ENCODE results near the gene TASP1. TPM values are rescaled to one million over a fixed set of nuclear protein-coding genes. Genes with fewer than 3 reads are reported as not detected.

The TASP1 gene
- total RNA-seq, 2 experiments from 2014 or later, result 6.3 to 6.7 TPM

DNA sequence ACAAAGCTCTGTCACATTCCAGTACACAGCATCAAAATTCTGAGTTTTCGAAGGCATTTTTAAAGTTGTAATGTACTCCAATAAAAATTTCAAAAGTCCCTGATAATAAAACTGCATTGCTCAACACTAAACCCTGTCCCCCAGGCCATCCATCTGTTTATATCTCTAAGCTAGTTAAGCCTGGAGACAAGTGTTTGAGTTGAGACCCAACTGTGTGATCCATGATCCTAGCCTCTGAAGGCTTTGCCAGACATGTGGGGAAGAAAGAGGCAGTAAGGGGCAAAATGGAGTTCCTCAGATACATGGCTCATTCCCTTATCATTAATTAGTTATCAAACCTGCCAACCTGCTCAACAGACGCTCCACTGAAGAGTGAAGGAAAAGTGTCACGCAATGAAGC, 219.3 kb downstream of the TASP1 start:
- intact Hi-C loops (cut with micrococcal nuclease), result no loop called here
- Mint-ChIP-seq H3K36me3 (ENCODE audit: low read depth) (peaks cover 21% of the 10 kb centered on the region), H3K27me3 (ENCODE audit: low read depth) (no peaks in the 10 kb centered on the region), H3K27ac (no peak overlapping the region), H3K4me3 (no peak overlapping the region), H3K9me3 (no peaks in the 10 kb centered on the region), H3K4me1 (ENCODE audit: low read depth) (no peaks in the 10 kb centered on the region)
- CTCF ChIA-PET, result no interaction called here
- no peak for DNase-seq

DNA sequence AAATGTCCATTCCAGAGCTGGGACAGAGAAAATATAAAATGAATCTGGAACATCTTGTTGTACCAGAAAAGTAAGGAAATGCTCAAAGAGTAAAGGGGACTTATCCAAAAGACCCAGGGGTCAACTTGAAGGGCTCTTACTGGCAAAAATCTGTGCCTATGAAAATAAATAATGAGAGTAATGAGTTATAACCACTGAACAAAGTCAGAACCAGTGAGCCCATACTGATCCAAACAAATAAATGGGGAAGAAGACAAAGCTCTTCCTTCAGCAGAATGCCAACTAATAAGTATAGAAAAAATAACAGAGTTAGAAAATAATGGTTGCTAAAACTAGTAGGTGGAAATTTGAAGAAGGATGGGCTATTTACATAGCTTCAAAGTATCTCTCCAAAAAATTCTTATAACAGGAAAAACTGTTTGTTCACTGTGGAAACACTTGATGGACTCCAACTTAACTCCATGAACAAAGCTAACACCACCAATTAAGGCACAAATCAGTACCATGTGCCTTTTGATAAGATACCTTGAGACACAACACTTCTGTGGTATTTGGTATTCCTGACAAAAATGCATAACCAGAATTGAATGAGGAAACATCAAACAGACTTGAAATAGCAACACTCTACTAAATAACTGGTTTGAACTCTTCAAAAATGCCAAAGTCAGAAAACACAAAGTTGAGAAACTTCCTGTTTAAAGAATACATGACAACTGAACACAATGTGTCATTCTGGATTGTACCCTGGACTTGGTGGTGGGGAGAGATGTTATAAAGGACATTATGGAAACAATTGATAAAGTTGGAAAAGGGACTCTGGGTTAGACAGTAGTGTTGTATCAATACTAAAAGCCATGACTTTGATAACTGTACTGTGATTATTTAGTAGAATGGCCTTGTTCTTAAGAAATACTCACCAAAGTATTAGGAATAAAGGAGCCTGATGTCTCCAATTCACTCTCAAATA, 220.2 kb downstream of the TASP1 start:
- intact Hi-C loops (cut with micrococcal nuclease), result no loop called here
- H3K4me3 Mint-ChIP-seq, result no peak overlapping the region
- no peaks in the 10 kb centered on the region for H3K9me3 Mint-ChIP-seq
- no peaks in the 10 kb centered on the region for H3K27me3 Mint-ChIP-seq (ENCODE audit: low read depth)
- no peak overlapping the region for H3K27ac Mint-ChIP-seq
- no peak for DNase-seq
- H3K4me1 Mint-ChIP-seq (ENCODE audit: low read depth), result no peaks in the 10 kb centered on the region
- CTCF ChIA-PET, result no interaction called here
- peaks cover 22% of the 10 kb centered on the region for H3K36me3 Mint-ChIP-seq (ENCODE audit: low read depth)

DNA sequence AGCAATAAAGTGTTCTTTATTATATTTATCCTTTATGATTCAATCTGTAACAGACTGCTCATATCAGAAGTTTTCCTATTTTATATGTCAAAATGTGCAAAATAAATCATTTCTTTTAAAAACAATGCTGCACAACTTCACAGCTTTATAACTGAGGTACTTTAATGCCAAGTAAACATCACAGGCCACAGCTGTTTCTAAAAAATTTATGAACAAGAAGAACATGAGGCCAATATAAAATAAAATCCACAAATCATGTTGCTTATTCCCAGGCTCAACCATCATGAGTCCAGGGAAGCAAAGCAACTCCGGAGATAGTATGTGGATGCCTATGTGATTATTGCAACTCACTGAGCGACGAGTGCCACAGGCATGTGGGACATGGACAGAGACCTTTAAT, 222.2 kb downstream of the TASP1 start:
- no peak overlapping the region for H3K27ac Mint-ChIP-seq
- CTCF ChIA-PET, result no interaction called here
- H3K36me3 Mint-ChIP-seq (ENCODE audit: low read depth), result peaks cover 25% of the 10 kb centered on the region
- DNase-seq, result no peak
- no peaks in the 10 kb centered on the region for H3K27me3 Mint-ChIP-seq (ENCODE audit: low read depth)
- no peak overlapping the region for H3K4me3 Mint-ChIP-seq
- intact Hi-C loops (cut with micrococcal nuclease), result no loop called here
- H3K4me1 Mint-ChIP-seq (ENCODE audit: low read depth), result no peaks in the 10 kb centered on the region
- H3K9me3 Mint-ChIP-seq, result no peaks in the 10 kb centered on the region

DNA sequence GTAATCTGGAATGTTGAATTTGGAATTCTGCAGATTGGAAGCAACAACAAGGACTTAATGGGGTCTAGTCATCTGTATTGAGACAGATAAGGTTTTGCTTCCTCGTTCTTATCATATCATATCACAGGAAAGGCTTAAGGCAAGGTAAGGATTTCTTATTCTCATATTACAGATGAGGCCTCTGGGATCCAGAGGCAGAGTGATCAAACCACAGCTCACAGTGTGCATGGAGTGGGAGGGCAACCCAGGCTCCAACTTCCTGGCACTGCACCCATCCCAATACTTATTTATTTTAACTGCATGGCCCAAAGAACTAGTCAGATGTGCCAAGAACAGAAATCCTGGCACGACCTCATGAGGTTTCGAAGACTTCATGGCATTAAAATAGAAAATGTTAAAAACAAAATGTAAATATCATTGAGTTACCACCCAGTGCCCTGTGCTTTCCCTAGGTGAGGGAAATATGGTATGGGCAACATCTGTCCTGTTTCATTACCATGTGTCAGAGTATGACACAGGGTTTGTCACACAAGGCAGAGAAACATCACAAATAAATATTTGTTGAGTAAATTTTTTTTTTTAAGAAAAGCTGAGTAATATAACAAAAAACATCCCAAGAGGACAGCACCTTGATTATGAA, 225.8 kb downstream of the TASP1 start:
- Mint-ChIP-seq H3K27ac (no peak overlapping the region), H3K4me3 (no peak overlapping the region), H3K36me3 (ENCODE audit: low read depth) (peaks cover 28% of the 10 kb centered on the region), H3K27me3 (ENCODE audit: low read depth) (no peaks in the 10 kb centered on the region), H3K9me3 (no peaks in the 10 kb centered on the region), H3K4me1 (ENCODE audit: low read depth) (no peaks in the 10 kb centered on the region)
- intact Hi-C loops (cut with micrococcal nuclease), result no loop called here
- CTCF ChIA-PET, result interaction anchor here (0.6 kb wide), 1 partner anchor 359 kb away, joined by 3 read pairs; no protein-coding TSS in a partner anchor
- DNase-seq, result no peak

DNA sequence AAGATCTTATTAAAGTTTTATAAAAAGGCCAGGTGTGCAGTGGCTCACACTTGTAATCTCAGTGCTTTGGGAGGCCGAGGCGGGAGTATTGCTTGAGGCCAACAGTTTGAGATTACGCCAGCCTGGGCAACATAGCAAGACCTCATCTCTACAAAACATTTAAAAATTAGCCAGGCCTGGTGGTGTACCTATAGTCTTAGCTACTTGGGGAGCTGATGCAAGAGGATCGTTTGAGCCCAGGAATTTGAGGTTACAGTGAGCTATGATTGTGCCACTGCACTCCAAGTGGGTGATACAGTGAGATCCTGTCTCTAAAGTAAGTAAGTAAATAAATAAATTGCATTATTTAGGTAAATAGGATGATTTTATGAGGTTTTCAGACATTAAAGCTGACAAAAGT, 234.4 kb downstream of the TASP1 start:
- Mint-ChIP-seq H3K27me3 (ENCODE audit: low read depth) (no peaks in the 10 kb centered on the region), H3K9me3 (no peaks in the 10 kb centered on the region), H3K36me3 (ENCODE audit: low read depth) (peaks cover 4% of the 10 kb centered on the region), H3K4me1 (ENCODE audit: low read depth) (no peaks in the 10 kb centered on the region), H3K27ac (no peak overlapping the region), H3K4me3 (no peak overlapping the region)
- intact Hi-C loops (cut with micrococcal nuclease), result no loop called here
- DNase-seq, result no peak
- CTCF ChIA-PET, result interaction anchor here (1.3 kb wide), 1 partner anchor 142 kb away, joined by 4 read pairs; no protein-coding TSS in a partner anchor

DNA sequence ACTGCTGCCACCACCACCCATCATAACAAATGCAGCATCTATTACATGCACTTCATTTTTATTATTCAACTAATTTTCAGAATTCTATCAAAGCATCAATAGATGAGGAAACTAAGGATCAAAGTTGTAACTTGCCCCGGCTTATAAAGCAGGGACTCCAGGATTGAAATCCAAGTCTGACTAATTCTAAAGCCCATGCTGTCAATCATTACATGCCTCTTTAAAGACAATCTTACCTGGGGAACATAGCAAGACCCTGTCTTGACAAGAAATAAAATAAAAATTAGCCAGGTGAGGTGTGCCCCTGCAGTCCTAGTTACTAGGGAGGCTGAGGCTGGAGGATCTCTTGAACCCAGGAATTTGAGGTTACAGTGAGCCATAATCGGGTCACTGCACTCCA, 235.3 kb downstream of the TASP1 start:
- peaks cover 4% of the 10 kb centered on the region for H3K36me3 Mint-ChIP-seq (ENCODE audit: low read depth)
- H3K9me3 Mint-ChIP-seq, result no peaks in the 10 kb centered on the region
- no peaks in the 10 kb centered on the region for H3K27me3 Mint-ChIP-seq (ENCODE audit: low read depth)
- CTCF ChIA-PET, result interaction anchor here (1.3 kb wide), 1 partner anchor 143 kb away, joined by 4 read pairs; no protein-coding TSS in a partner anchor
- H3K4me1 Mint-ChIP-seq (ENCODE audit: low read depth), result no peaks in the 10 kb centered on the region
- no peak overlapping the region for H3K4me3 Mint-ChIP-seq
- no peak for DNase-seq
- intact Hi-C loops (cut with micrococcal nuclease), result no loop called here
- H3K27ac Mint-ChIP-seq, result no peak overlapping the region

DNA sequence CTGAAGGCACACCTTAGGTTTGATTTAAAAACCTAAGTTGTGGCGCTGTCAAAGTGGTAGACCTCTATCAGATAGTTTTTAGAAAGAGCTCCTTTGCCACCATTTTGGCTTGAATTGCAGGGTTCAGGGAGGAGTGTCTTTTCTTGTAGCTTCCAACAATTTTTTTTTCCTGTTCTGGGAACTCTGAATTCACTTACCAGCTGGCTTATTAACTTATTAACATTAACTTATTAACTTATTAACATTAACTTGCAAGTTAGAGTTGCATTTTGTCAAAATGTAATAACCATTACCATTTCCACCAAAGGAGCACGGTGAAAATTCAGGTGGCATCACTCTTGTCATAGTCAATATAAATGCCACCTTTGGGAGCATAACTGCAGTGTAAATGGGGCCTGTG, 235.7 kb downstream of the TASP1 start:
- peaks cover 4% of the 10 kb centered on the region for H3K36me3 Mint-ChIP-seq (ENCODE audit: low read depth)
- CTCF ChIA-PET, result no interaction called here
- DNase-seq, result no peak
- intact Hi-C loops (cut with micrococcal nuclease), result no loop called here
- H3K4me3 Mint-ChIP-seq, result no peak overlapping the region
- H3K9me3 Mint-ChIP-seq, result no peaks in the 10 kb centered on the region
- H3K27me3 Mint-ChIP-seq (ENCODE audit: low read depth), result no peaks in the 10 kb centered on the region
- H3K4me1 Mint-ChIP-seq (ENCODE audit: low read depth), result no peaks in the 10 kb centered on the region
- no peak overlapping the region for H3K27ac Mint-ChIP-seq

DNA sequence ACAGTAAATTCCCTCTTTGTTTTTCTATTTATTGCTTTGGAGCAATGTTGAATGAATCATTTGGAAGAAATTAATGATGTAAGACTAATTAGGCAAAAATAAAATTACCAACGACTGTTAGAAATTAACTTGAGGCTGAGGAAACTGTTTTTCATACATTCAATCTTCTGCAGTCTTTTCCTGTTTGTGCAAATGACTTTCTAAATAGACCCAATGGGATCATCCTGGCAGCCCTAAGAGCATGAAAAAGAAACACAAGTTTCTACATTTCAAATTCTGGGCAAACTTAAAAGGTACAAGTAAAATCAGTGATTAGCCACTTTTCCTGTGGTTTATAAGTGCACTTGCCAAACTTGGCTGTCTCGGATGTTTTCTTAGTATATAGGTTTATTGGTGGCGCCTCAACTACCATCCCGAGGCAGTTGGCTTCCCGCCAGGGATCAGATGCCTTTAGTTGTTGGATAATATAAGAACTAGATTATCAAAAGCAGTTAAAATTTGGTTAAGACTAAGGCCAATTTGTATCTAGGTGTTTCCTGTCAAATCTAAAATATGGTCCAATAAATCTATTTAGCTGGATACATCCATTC, 236.5 kb downstream of the TASP1 start:
- Mint-ChIP-seq H3K4me3 (no peak overlapping the region), H3K4me1 (ENCODE audit: low read depth) (no peaks in the 10 kb centered on the region), H3K36me3 (ENCODE audit: low read depth) (peaks cover 10% of the 10 kb centered on the region), H3K27ac (no peak overlapping the region), H3K9me3 (no peaks in the 10 kb centered on the region), H3K27me3 (ENCODE audit: low read depth) (no peaks in the 10 kb centered on the region)
- no peak for DNase-seq
- CTCF ChIA-PET, result no interaction called here
- intact Hi-C loops (cut with micrococcal nuclease), result no loop called here

DNA sequence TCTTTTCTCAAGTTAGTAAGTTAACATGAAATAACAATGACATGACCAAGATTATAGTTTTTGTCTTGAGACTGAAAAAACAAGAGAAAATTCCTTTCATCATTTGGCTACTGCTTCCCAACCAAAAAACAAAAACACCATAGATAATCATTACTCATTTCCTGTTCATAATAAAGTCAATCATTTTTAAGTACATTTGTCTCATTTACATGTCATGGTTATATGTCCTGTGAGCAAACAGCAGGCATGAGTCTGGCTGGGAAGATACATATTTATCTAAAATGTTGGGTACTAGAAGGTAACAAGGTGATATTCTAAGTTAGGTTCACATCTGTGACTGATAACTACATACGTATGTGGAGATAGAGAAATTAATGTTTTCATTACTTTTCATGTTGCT, 237.1 kb downstream of the TASP1 start:
- CTCF ChIA-PET, result no interaction called here
- Mint-ChIP-seq H3K27ac (no peak overlapping the region), H3K4me3 (no peak overlapping the region), H3K36me3 (ENCODE audit: low read depth) (peaks cover 12% of the 10 kb centered on the region), H3K9me3 (no peaks in the 10 kb centered on the region), H3K27me3 (ENCODE audit: low read depth) (no peaks in the 10 kb centered on the region), H3K4me1 (ENCODE audit: low read depth) (no peaks in the 10 kb centered on the region)
- no peak for DNase-seq
- intact Hi-C loops (cut with micrococcal nuclease), result no loop called here

DNA sequence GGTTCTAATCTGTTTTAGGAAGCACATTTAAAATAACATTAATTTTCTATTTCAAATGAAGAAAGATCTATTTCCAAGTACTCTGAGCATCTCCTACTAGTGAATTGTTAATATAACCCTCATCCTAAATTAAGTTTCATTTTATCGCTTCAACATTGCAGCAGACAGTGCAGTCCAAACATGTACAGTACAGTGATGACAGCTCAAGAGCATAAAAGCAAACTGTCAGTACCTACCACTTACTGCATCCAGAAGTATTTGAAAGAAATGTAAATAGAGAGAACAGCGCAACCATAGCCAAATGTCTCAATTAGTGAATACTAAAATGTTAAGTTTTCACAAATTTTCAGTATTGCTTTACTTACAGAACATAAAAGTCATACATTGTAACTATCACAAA, 238.3 kb downstream of the TASP1 start:
- Mint-ChIP-seq H3K4me3 (no peak overlapping the region), H3K36me3 (ENCODE audit: low read depth) (peaks cover 14% of the 10 kb centered on the region), H3K27me3 (ENCODE audit: low read depth) (no peaks in the 10 kb centered on the region), H3K27ac (no peak overlapping the region), H3K4me1 (ENCODE audit: low read depth) (no peaks in the 10 kb centered on the region), H3K9me3 (no peaks in the 10 kb centered on the region)
- CTCF ChIA-PET, result no interaction called here
- intact Hi-C loops (cut with micrococcal nuclease), result no loop called here
- DNase-seq, result no peak

DNA sequence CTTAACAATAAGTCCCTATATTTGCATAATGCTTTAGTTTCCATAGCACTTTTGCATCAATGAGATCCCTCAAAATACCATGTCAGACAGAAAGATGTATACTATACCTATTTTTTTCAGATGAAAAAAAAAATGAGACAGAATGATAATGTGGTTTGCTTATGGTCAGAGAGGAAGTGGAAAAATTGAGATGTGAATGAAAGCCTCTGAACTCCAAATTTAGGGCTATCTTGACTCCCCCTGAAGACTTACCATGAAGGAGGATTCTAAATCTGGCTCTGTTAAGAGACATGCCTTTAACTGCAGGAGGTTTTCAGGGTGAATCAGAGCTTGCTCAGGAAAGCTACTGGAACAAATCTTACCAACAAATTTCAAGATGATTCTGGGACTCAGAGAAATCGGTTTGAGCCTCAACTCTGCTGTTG, 241.4 kb downstream of the TASP1 start:
- no peaks in the 10 kb centered on the region for H3K4me1 Mint-ChIP-seq (ENCODE audit: low read depth)
- H3K27me3 Mint-ChIP-seq (ENCODE audit: low read depth), result no peaks in the 10 kb centered on the region
- no peaks in the 10 kb centered on the region for H3K9me3 Mint-ChIP-seq
- CTCF ChIA-PET, result interaction anchor here (0.7 kb wide), 1 partner anchor 1303 kb away, joined by 4 read pairs; no protein-coding TSS in a partner anchor
- DNase-seq, result no peak
- no peak overlapping the region for H3K4me3 Mint-ChIP-seq
- intact Hi-C loops (cut with micrococcal nuclease), result no loop called here
- no peak overlapping the region for H3K27ac Mint-ChIP-seq
- H3K36me3 Mint-ChIP-seq (ENCODE audit: low read depth), result peaks cover 26% of the 10 kb centered on the region

DNA sequence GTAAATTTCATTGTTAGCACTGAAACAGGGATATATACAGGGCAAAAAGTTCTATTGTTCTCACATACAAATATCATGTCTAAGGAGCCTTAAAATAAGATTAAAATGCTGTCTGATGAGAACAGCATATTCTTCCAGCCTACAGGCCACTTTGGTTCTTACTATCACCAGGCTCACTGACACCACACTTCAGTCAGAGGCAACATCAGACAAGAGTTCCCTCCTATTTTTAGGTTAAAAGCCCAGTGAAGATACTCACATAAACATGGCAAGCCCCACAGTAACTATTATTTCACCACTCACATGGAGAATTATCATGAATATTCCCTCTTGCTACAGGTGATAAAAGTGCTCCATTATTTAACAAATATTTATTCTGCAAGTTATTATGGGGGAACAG, 241.9 kb downstream of the TASP1 start:
- intact Hi-C loops (cut with micrococcal nuclease), result no loop called here
- CTCF ChIA-PET, result no interaction called here
- H3K9me3 Mint-ChIP-seq, result no peaks in the 10 kb centered on the region
- H3K36me3 Mint-ChIP-seq (ENCODE audit: low read depth), result peaks cover 31% of the 10 kb centered on the region
- H3K4me1 Mint-ChIP-seq (ENCODE audit: low read depth), result no peaks in the 10 kb centered on the region
- H3K27ac Mint-ChIP-seq, result no peak overlapping the region
- H3K27me3 Mint-ChIP-seq (ENCODE audit: low read depth), result no peaks in the 10 kb centered on the region
- no peak for DNase-seq
- no peak overlapping the region for H3K4me3 Mint-ChIP-seq

All from activated naive CD4-positive, alpha-beta T cell treated with anti-CD3 and anti-CD28 coated beads for 36 hours (primary cell).